ENCODE results near the gene ZNF277.

Gene ZNF277

GRCh38 chr7:112346381-112347060 lies 140.0 kb downstream of the ZNF277 start:
- DNase-seq (ENCODE audit: low read depth, low spot score), result no peak

- DNase-seq (ENCODE audit: low read depth, low spot score), result no peak
Observed at GRCh38 chr7:112347088-112347487, 140.6 kb downstream of the ZNF277 start.

GRCh38 chr7:112350585-112350984 lies 144.1 kb downstream of the ZNF277 start:
- DNase-seq (ENCODE audit: low read depth, low spot score), result no peak

GRCh38 chr7:112356596-112356995 lies 150.1 kb downstream of the ZNF277 start:
- DNase-seq (ENCODE audit: low read depth, low spot score), result no peak

- DNase-seq (ENCODE audit: low read depth, low spot score), result no peak
Observed at GRCh38 chr7:112357136-112357535, 150.6 kb downstream of the ZNF277 start.

- DNase-seq (ENCODE audit: low read depth, low spot score), result no peak
Observed at GRCh38 chr7:112358513-112358912, 152.0 kb downstream of the ZNF277 start.

GRCh38 chr7:112359086-112359485 lies 152.6 kb downstream of the ZNF277 start:
- no peak for DNase-seq (ENCODE audit: low read depth, low spot score)

GRCh38 chr7:112360681-112361080 lies 154.2 kb downstream of the ZNF277 start:
- no peak for DNase-seq (ENCODE audit: low read depth, low spot score)

- DNase-seq (ENCODE audit: low read depth, low spot score), result no peak
Observed at GRCh38 chr7:112361154-112361553, 154.7 kb downstream of the ZNF277 start.

- DNase-seq (ENCODE audit: low read depth, low spot score), result no peak
Observed at GRCh38 chr7:112362053-112362650, 155.7 kb downstream of the ZNF277 start.

- DNase-seq (ENCODE audit: low read depth, low spot score), result no peak
Observed at GRCh38 chr7:112362731-112363131, 156.2 kb downstream of the ZNF277 start.

GRCh38 chr7:112364388-112364787 lies 157.9 kb downstream of the ZNF277 start:
- DNase-seq (ENCODE audit: low read depth, low spot score), result no peak

GRCh38 chr7:112365551-112365950 lies 159.1 kb downstream of the ZNF277 start:
- DNase-seq (ENCODE audit: low read depth, low spot score), result no peak

- no peak for DNase-seq (ENCODE audit: low read depth, low spot score)
Observed at GRCh38 chr7:112366886-112367285, 160.4 kb downstream of the ZNF277 start.

GRCh38 chr7:112370436-112370835 lies 163.9 kb downstream of the ZNF277 start:
- DNase-seq (ENCODE audit: low read depth, low spot score), result no peak

GRCh38 chr7:112371701-112372100 lies 165.2 kb downstream of the ZNF277 start:
- no peak for DNase-seq (ENCODE audit: low read depth, low spot score)

GRCh38 chr7:112372101-112372500 lies 165.6 kb downstream of the ZNF277 start:
- DNase-seq (ENCODE audit: low read depth, low spot score), result no peak

- DNase-seq (ENCODE audit: low read depth, low spot score), result no peak
Observed at GRCh38 chr7:112377593-112377992, 171.1 kb downstream of the ZNF277 start.

GRCh38 chr7:112381311-112382091 lies 175.0 kb downstream of the ZNF277 start:
- DNase-seq (ENCODE audit: low read depth, low spot score), result no peak

- DNase-seq (ENCODE audit: low read depth, low spot score), result no peak
Observed at GRCh38 chr7:112383671-112384417, 177.3 kb downstream of the ZNF277 start.

- DNase-seq (ENCODE audit: low read depth, low spot score), result no peak
Observed at GRCh38 chr7:112385516-112385915, 179.0 kb downstream of the ZNF277 start.

GRCh38 chr7:112386619-112387018 lies 180.1 kb downstream of the ZNF277 start:
- no peak for DNase-seq (ENCODE audit: low read depth, low spot score)

Measured in smooth muscle cell of the brain vasculature (primary cell).